H1 (cell line): Measurements from ENCODE around the gene ZDHHC1. TPM values are rescaled to one million over a fixed set of nuclear protein-coding genes. Genes with fewer than 3 reads are reported as not detected.

Experiments used
- CTCF ChIA-PET: fragments of 300-600 bp; sonication (Branson Sonifier 250); formaldehyde crosslinking; loops from one replicate; lab custom pipeline; 2021; ENCODE audit not compliant: partially characterized antibody; lab: Charles Lee
- POLR2A ChIA-PET: fragments of 300-600 bp; sonication (Branson Sonifier 250); formaldehyde crosslinking; loops from one replicate; lab custom pipeline; 2021; ENCODE audit warnings: inconsistent platforms; ENCODE audit not compliant: partially characterized antibody; lab: Charles Lee
- DNase-seq, 2 experiments: peaks; one replicate each; pipeline versions ENCODE4 v3.0.0 to v3.0.0-alpha.2; 2010 to 2022; ENCODE audit warnings: low spot score in 2 of 2, low read depth in 1 of 2, mixed read lengths in 1 of 2
- FAIRE-seq: peaks from 2 replicates; lab custom pipeline; 2011; peaks lifted over from hg19 to GRCh38; lab: Jason Lieb, UNC
- H2AFZ ChIP-seq: 2 replicates; pipeline ENCODE4 v1.8.1; 2012; ENCODE audit warnings: low read length, inconsistent platforms
- H2AK5ac ChIP-seq: 2 replicates; pipeline ENCODE4 v1.6.1; 2013; ENCODE audit warnings: low read depth, low read length
- H2BK120ac ChIP-seq: replicated peaks from 2 replicates; pipeline ENCODE3; 2013; ENCODE audit warnings: low read depth, low read length, inconsistent platforms
- H2BK12ac ChIP-seq: 2 replicates; pipeline ENCODE4 v1.6.1; 2013; ENCODE audit warnings: low read depth, low read length
- H2BK15ac ChIP-seq: 2 replicates; pipeline ENCODE4 v1.6.1; 2013; ENCODE audit warnings: low read length
- H2BK20ac ChIP-seq: 2 replicates; pipeline ENCODE4 v1.6.1; 2013; ENCODE audit warnings: low read length
- H2BK5ac ChIP-seq: 2 replicates; pipeline ENCODE4 v1.6.1; 2013; ENCODE audit warnings: low read depth, low read length
- H3K14ac ChIP-seq: 2 replicates; pipeline ENCODE4 v1.6.1; 2013; ENCODE audit warnings: inconsistent platforms; ENCODE audit not compliant: insufficient read length
- H3K18ac ChIP-seq: 2 replicates; pipeline ENCODE4 v1.6.1; 2013; ENCODE audit warnings: low read length; ENCODE audit errors: extremely low read depth
- H3K23ac ChIP-seq: 2 replicates; pipeline ENCODE4 v1.6.1; 2013; ENCODE audit warnings: inconsistent platforms; ENCODE audit not compliant: insufficient read length
- H3K23me2 ChIP-seq: 2 replicates; pipeline ENCODE4 v1.6.1; 2013; ENCODE audit warnings: low read depth, low read length
- H3K27ac ChIP-seq: 2 replicates; pipeline ENCODE4 v1.6.1; 2011; ENCODE audit warnings: low read depth, low read length, inconsistent platforms
- H3K27me3 ChIP-seq, 4 experiments: replicated peaks in 1 of 4; 1 replicate in 1 of 4; 2 replicates in 3 of 4; pipeline versions ENCODE4 v1.6.1 to v1.8.1; 2011 to 2013; ENCODE audit warnings: low read length in 3 of 4, mild to moderate bottlenecking in 3 of 4, inconsistent platforms in 2 of 4, mixed read lengths in 2 of 4, moderate library complexity in 1 of 4; ENCODE audit not compliant: control insufficient read depth in 3 of 4, insufficient read depth in 3 of 4; ENCODE audit errors: extremely low read depth in 1 of 4
- H3K36me3 ChIP-seq, 4 experiments: 2 replicates each; pipeline versions ENCODE4 v1.6.1 to v1.8.1; 2011 to 2013; ENCODE audit warnings: mild to moderate bottlenecking in 4 of 4, low read length in 3 of 4, moderate library complexity in 2 of 4, control low read depth in 1 of 4, inconsistent platforms in 1 of 4; ENCODE audit not compliant: insufficient read depth in 4 of 4, control insufficient read depth in 2 of 4
- H3K4ac ChIP-seq: replicated peaks from 2 replicates; pipeline ENCODE3; 2013; ENCODE audit warnings: low read length, low read depth, mixed read lengths, inconsistent platforms; ENCODE audit not compliant: insufficient read length
- H3K4me1 ChIP-seq, 4 experiments: replicated peaks in 1 of 4; 1 replicate in 1 of 4; 2 replicates in 3 of 4; pipeline versions ENCODE4 v1.6.1 to v1.8.1; 2011 to 2013; ENCODE audit warnings: low read length in 3 of 4, inconsistent platforms in 2 of 4, mixed read lengths in 1 of 4; ENCODE audit not compliant: insufficient read depth in 4 of 4, control insufficient read depth in 3 of 4
- H3K4me2 ChIP-seq, 2 experiments: 2 replicates each; pipeline versions ENCODE4 v1.6.1 to v1.8.1; 2011 to 2013; ENCODE audit warnings: low read depth in 2 of 2, low read length in 2 of 2, control low read depth in 1 of 2, inconsistent platforms in 1 of 2, mild to moderate bottlenecking in 1 of 2; ENCODE audit not compliant: insufficient read depth in 1 of 2
- H3K4me3 ChIP-seq, 4 experiments: fragments of 200-600, 300-600 bp in 1 of 4; sonication (generic), shearing (Covaris generic), sonication (Bioruptor Twin) in 1 of 4; 2 replicates each; pipeline versions ENCODE4 v1.5.1 to v1.8.1; 2011 to 2016; ENCODE audit warnings: low read length in 4 of 4, low read depth in 3 of 4, control low read depth in 2 of 4, inconsistent platforms in 2 of 4, mild to moderate bottlenecking in 2 of 4, mixed read lengths in 1 of 4, moderate library complexity in 1 of 4; ENCODE audit not compliant: insufficient read depth in 2 of 4; ENCODE audit errors: extremely low read depth in 1 of 4
- H3K56ac ChIP-seq: replicated peaks from 2 replicates; pipeline ENCODE3; 2013; ENCODE audit warnings: low read depth, mild to moderate bottlenecking, mixed read lengths, low read length, inconsistent platforms; ENCODE audit not compliant: insufficient read length
- H3K79me1 ChIP-seq: 2 replicates; pipeline ENCODE4 v1.6.1; 2013; ENCODE audit warnings: low read depth, low read length, control low read depth
- H3K79me2 ChIP-seq, 2 experiments: 2 replicates each; pipeline versions ENCODE4 v1.6.1 to v1.8.1; 2012 to 2013; ENCODE audit warnings: low read length in 2 of 2, mild to moderate bottlenecking in 2 of 2, inconsistent platforms in 1 of 2; ENCODE audit not compliant: insufficient read depth in 2 of 2, control insufficient read depth in 1 of 2
- H3K9ac ChIP-seq, 4 experiments: replicated peaks in 1 of 4; 1 replicate in 1 of 4; 2 replicates in 3 of 4; pipeline versions ENCODE4 v1.6.1 to v1.8.1; 2011 to 2013; ENCODE audit warnings: low read depth in 3 of 4, low read length in 3 of 4, control low read depth in 2 of 4, mild to moderate bottlenecking in 2 of 4, moderate library complexity in 2 of 4, inconsistent platforms in 1 of 4; ENCODE audit errors: extremely low read depth in 1 of 4
- H3K9me3 ChIP-seq, 2 experiments: 2 replicates each; pipeline versions ENCODE4 v1.6.1 to v1.8.1; 2012 to 2013; ENCODE audit warnings: mild to moderate bottlenecking in 2 of 2, moderate library complexity in 2 of 2, control low read depth in 1 of 2, inconsistent platforms in 1 of 2, low read depth in 1 of 2, low read length in 1 of 2, mixed read lengths in 1 of 2; ENCODE audit not compliant: insufficient read depth in 2 of 2
- H4K20me1 ChIP-seq, 2 experiments: replicated peaks in 1 of 2; 2 replicates each; pipeline versions ENCODE3 to v1.8.1; 2011 to 2013; ENCODE audit warnings: inconsistent platforms in 2 of 2, low read length in 2 of 2, mild to moderate bottlenecking in 1 of 2; ENCODE audit not compliant: insufficient read depth in 2 of 2, control insufficient read depth in 1 of 2
- H4K5ac ChIP-seq: 2 replicates; pipeline ENCODE4 v1.6.1; 2013; ENCODE audit warnings: low read length, low read depth, mixed read lengths, inconsistent platforms; ENCODE audit not compliant: insufficient read length
- H4K8ac ChIP-seq: 2 replicates; pipeline ENCODE4 v1.8.0; 2013; ENCODE audit warnings: mild to moderate bottlenecking, moderate library complexity, low read length, inconsistent platforms; ENCODE audit not compliant: insufficient read depth; ENCODE audit errors: extremely low read depth
- H4K91ac ChIP-seq: replicated peaks from 2 replicates; pipeline ENCODE3; 2013; ENCODE audit warnings: low read length, mixed read lengths, inconsistent platforms; ENCODE audit not compliant: insufficient read length
- CBX8 ChIP-seq: fragments of 300-800, 300-1000 bp; sonication (generic); IDR thresholded peaks from 2 replicates; pipeline ENCODE4 v1.7.1; 2016; ENCODE audit warnings: low read depth, low read length, borderline replicate concordance
- CEBPB ChIP-seq: IDR thresholded peaks from 2 replicates; pipeline ENCODE4 v1.6.1; 2012; ENCODE audit warnings: low read depth, low read length
- CTBP2 ChIP-seq: IDR thresholded peaks from 2 replicates; pipeline ENCODE4 v1.7.0; 2011; ENCODE audit warnings: borderline replicate concordance, mild to moderate bottlenecking, moderate library complexity, mixed read lengths, low read length; ENCODE audit not compliant: insufficient read depth, insufficient read length
- KDM5A ChIP-seq: fragments of 200-600 bp; IDR thresholded peaks from 2 replicates; pipeline ENCODE4 v1.7.1; 2012; ENCODE audit warnings: mild to moderate bottlenecking, low read length, inconsistent platforms, mixed read lengths
- MAFK ChIP-seq: IDR thresholded peaks from 2 replicates; pipeline ENCODE4 v1.6.1; 2012; ENCODE audit warnings: low read depth, mild to moderate bottlenecking, improper control_type of control experiment, low read length
- POU5F1 ChIP-seq: IDR thresholded peaks from 2 replicates; pipeline ENCODE4 v1.6.1; 2011; ENCODE audit warnings: low read depth, mild to moderate bottlenecking, low read length, moderate library complexity
- RBBP5 ChIP-seq: IDR thresholded peaks from 2 replicates; pipeline ENCODE4 v1.7.1; 2012; ENCODE audit warnings: low read depth, mild to moderate bottlenecking, inconsistent platforms, low read length, moderate library complexity, borderline replicate concordance
- SAP30 ChIP-seq: fragments of 300-600 bp; sonication (generic); IDR thresholded peaks from 2 replicates; pipeline ENCODE4 v1.7.1; 2012; ENCODE audit warnings: low read length, moderate library complexity, mild to moderate bottlenecking, inconsistent platforms; ENCODE audit not compliant: insufficient read depth, insufficient replicate concordance
- SP4 ChIP-seq: IDR thresholded peaks from 2 replicates; pipeline ENCODE4 v1.6.1; 2012; ENCODE audit warnings: low read length, inconsistent platforms
- TAF1 ChIP-seq: IDR thresholded peaks from 2 replicates; pipeline ENCODE4 v1.6.1; 2011; ENCODE audit warnings: mild to moderate bottlenecking, low read depth, low read length
- TAF7 ChIP-seq: optimal IDR thresholded peaks from 2 replicates; pipeline ENCODE3; 2011; ENCODE audit warnings: low read depth, mild to moderate bottlenecking, inconsistent platforms, low read length, moderate library complexity, borderline replicate concordance
- TEAD4 ChIP-seq: IDR thresholded peaks from 2 replicates; pipeline ENCODE4 v1.6.1; 2012; ENCODE audit warnings: low read depth, low read length, inconsistent platforms, mixed read lengths
- WGBS, 2 experiments: shearing (Covaris generic) in 1 of 2; methylation state at CpG; one replicate each; pipeline versions ENCODE4 v1.1.6 to v1.1.7; 2013 to 2015; ENCODE audit warnings: low lambda C conversion rate in 2 of 2, mixed read lengths in 2 of 2, inconsistent platforms in 1 of 2, low coverage in 1 of 2, missing lambda C conversion rate in 1 of 2; ENCODE audit not compliant: insufficient replicate concordance in 2 of 2, insufficient coverage in 1 of 2, insufficient read length in 1 of 2; ENCODE audit errors: extremely low coverage in 1 of 2, missing lambda C conversion rate in 1 of 2; 5-methylcytosine and 5-hydroxymethylcytosine counted together
- polyA plus RNA-seq, 7 experiments: library from polyadenylated mRNA; depleted of rRNA in 3 of 7; stranded (reverse) in 5 of 7; unstranded in 2 of 7; fragments of >200 nt in 5 of 7; fragments of 200-250 nt in 2 of 7; gene quantifications; 1 replicate in 5 of 7; 2 replicates in 1 of 7; 4 replicates in 1 of 7; pipeline versions ENCODE4 v1.2.1 to v1.2.3, GENCODE V29; 2011 to 2013; ENCODE audit warnings: missing spikeins in 2 of 7, mixed read lengths in 2 of 7
- total RNA-seq: library from RNA; stranded (reverse); fragmentation: NEBNext Ultra II Directional; extraction: Animal tissue kit (Norgen Biotek cat#: 25700); gene quantifications from 2 replicates; pipeline ENCODE4 v1.2.1, GENCODE V29; 2021

The ZDHHC1 gene
- total and polyA plus RNA-seq, 2 of the 8 experiments (the other 6 are each of a cell fraction or from before 2014, with no cell fraction given), result 3.1 to 4.9 TPM

- Histone ChIP-seq H3K9ac (no peak overlapping the region; a peak in 1 of 7 replicates), H2BK120ac (no peak overlapping the region), H3K79me2 (no peaks in the 10 kb centered on the region; a peak in 1 of 4 replicates), H3K23ac (no peak overlapping the region), H3K14ac (no peak overlapping the region), H3K4me2 (no peak overlapping the region), H3K27me3 (peaks cover 0 to 19% (median 15%) of the 10 kb centered on the region in 4 experiments; a peak in 6 of 7 replicates), H3K4me1 (peaks cover 21 to 57% (median 45%) of the 10 kb centered on the region in 4 experiments), H3K36me3 (peaks cover 0 to under 1% (median 0%) of the 10 kb centered on the region in 4 experiments; a peak in 2 of 8 replicates), H2AK5ac (0 out of 2 replicates have a peak overlapping the region, but pooled peaks have one; percentile 93), H2BK12ac (peak overlapping the region; percentile 94; the same call in 1 of the 2 replicates), H4K5ac (no peak overlapping the region), H3K4ac (no peak overlapping the region), H2BK5ac (peak overlapping the region; percentile 50; the same call in 1 of the 2 replicates), H3K56ac (no peak overlapping the region), H2AFZ (no peak overlapping the region), H4K20me1 (no peaks in the 10 kb centered on the region), H3K79me1 (peaks cover 7% of the 10 kb centered on the region; the same call in 1 of the 2 replicates), H2BK20ac (peak overlapping the region; percentile 66), H3K18ac (no peak overlapping the region; the same call in 1 of the 2 replicates), H4K8ac (peak overlapping the region; percentile 26; the same call in 1 of the 2 replicates), H4K91ac (peak overlapping the region; percentile 2), H3K9me3 (no peaks in the 10 kb centered on the region), H3K27ac (no peak overlapping the region), H3K4me3 (no peak overlapping the region), H2BK15ac (peak overlapping the region; percentile 89; the same call in 1 of the 2 replicates), H3K23me2 (peaks cover 17% of the 10 kb centered on the region; the same call in 1 of the 2 replicates)
- DNase-seq (peak; percentile 71 to 90), FAIRE-seq (no peak)
- POLR2A ChIA-PET, result interaction anchor here (0.6 to 1.9 kb wide), 8 partner anchors 12 to 655 kb away, joined by 3 to 5 read pairs (median 4); no protein-coding TSS in a partner anchor
- 30% methylated on average over 11 of the region's 11 CpGs; no CpG with 5 or more reads in 1 of the 2 experiments for WGBS, 2 experiments
- CTCF ChIA-PET, result interaction anchor here (0.6 to 24.6 kb wide), 25 partner anchors 7 to 170 kb away, joined by 3 to 476 read pairs (median 5); partner anchors contain the start of genes ATP6V0D1, KCTD19, LRRC36 and TPPP3
- TF ChIP-seq TAF1, result 0 out of 2 replicates have a peak, but pooled peaks have one; percentile 11
- no peak for TF ChIP-seq KDM5A
- TF ChIP-seq MAFK, result no peak
- no peak for TF ChIP-seq RBBP5
- TF ChIP-seq CEBPB, result no peak
- no peak for TF ChIP-seq SP4
- TF ChIP-seq SAP30, result no peak
- peak; percentile 22 for TF ChIP-seq CTBP2
- TF ChIP-seq TAF7, result peak; percentile 58
- TF ChIP-seq TEAD4, result no peak
- TF ChIP-seq POU5F1, result no peak
- TF ChIP-seq CBX8, result no peak
These were observed 12.0 kb upstream of the ZDHHC1 start for GRCh38 chr16:67428146-67428731.
